Vagina (tissue), 2 donors: ENCODE results near the gene CYP27C1. TPM values are rescaled to one million over a fixed set of nuclear protein-coding genes. Genes with fewer than 3 reads are reported as not detected.
A peak's percentile ranks its signal among the peaks of the same experiment; 100 is the strongest.
"Not testable (repeated sequence)": the region's sequence is repeated elsewhere in the genome, so short reads cannot be mapped to it uniquely, and the experiment has no call there.

ENCODE experiments used
- DNase-seq, 2 donors: peaks; one replicate each; pipeline ENCODE4 v3.0.0-alpha.2; 2017; ENCODE audit errors: extremely low spot score in 2 of 2
- H3K27ac ChIP-seq: fragments of 200-600 bp; sonication (generic); one replicate; pipeline ENCODE4 v1.5.1; 2019
- H3K27me3 ChIP-seq: fragments of 200-600 bp; sonication (generic); one replicate; pipeline ENCODE4 v1.5.1; 2019
- H3K36me3 ChIP-seq, 2 donors: fragments of 200-600 bp; sonication (generic); one replicate each; pipeline ENCODE4 v1.5.1; 2017 to 2019
- H3K4me1 ChIP-seq: fragments of 200-600 bp; sonication (generic); one replicate; pipeline ENCODE4 v1.5.1; 2019
- H3K4me3 ChIP-seq, 2 donors: fragments of 200-600 bp; sonication (generic); 1 replicate in 1 of 2; 2 replicates in 1 of 2; pipeline ENCODE4 v1.5.1; 2016 to 2019
- H3K9me3 ChIP-seq: fragments of 200-600 bp; sonication (generic); one replicate; pipeline ENCODE4 v1.5.1; 2019
- POLR2A ChIP-seq, 2 donors: fragments of 450-650 bp; IDR thresholded peaks; one replicate each; pipeline ENCODE4 v1.6.1; 2017; ENCODE audit warnings: antibody characterized with exemption in 2 of 2, mild to moderate bottlenecking in 2 of 2, moderate library complexity in 2 of 2
- POLR2AphosphoS5 ChIP-seq, 2 donors: sonication (generic); formaldehyde crosslinking; IDR thresholded peaks; one replicate each; pipeline ENCODE4 v1.9.0; 2017; ENCODE audit warnings: antibody characterized with exemption in 2 of 2, mild to moderate bottlenecking in 2 of 2, low read depth in 1 of 2; ENCODE audit not compliant: insufficient read depth in 1 of 2
- intact Hi-C: fragments of 100-400 bp; cut with DNase I; formaldehyde crosslinking; loops from one replicate; pipeline ENCODE4 v1.15.1; 2023
- total RNA-seq: library from RNA; depleted of rRNA; stranded (reverse); fragments of >200 nt; gene quantifications from one replicate; pipeline ENCODE4 v1.2.3, GENCODE V29; 2016
- TF ChIP-seq, protein P1 (sequence below), 3 experiments: fragments of 450-650 bp in 2 of 3; fragments of 200-600 bp in 1 of 3; sonication (generic) in 1 of 3; IDR thresholded peaks; one replicate each; pipeline ENCODE4 v1.5.1; 2017 to 2019; ENCODE audit warnings: antibody characterized with exemption in 3 of 3, mild to moderate bottlenecking in 2 of 3, moderate library complexity in 2 of 3

Gene CYP27C1
- total RNA-seq, 1 donor from 2014 or later: 3.2 TPM

GRCh38 chr2:127164761-127165538 lies 55.1 kb downstream of the CYP27C1 start:
- Histone ChIP-seq H3K4me1 (peaks cover 12% of the 10 kb centered on the region), H3K36me3 (no peaks in the 10 kb centered on the region), H3K27me3 (no peaks in the 10 kb centered on the region), H3K27ac (no peak overlapping the region), H3K4me3 (no peak overlapping the region), H3K9me3 (no peaks in the 10 kb centered on the region)
- TF ChIP-seq, protein P1, sequence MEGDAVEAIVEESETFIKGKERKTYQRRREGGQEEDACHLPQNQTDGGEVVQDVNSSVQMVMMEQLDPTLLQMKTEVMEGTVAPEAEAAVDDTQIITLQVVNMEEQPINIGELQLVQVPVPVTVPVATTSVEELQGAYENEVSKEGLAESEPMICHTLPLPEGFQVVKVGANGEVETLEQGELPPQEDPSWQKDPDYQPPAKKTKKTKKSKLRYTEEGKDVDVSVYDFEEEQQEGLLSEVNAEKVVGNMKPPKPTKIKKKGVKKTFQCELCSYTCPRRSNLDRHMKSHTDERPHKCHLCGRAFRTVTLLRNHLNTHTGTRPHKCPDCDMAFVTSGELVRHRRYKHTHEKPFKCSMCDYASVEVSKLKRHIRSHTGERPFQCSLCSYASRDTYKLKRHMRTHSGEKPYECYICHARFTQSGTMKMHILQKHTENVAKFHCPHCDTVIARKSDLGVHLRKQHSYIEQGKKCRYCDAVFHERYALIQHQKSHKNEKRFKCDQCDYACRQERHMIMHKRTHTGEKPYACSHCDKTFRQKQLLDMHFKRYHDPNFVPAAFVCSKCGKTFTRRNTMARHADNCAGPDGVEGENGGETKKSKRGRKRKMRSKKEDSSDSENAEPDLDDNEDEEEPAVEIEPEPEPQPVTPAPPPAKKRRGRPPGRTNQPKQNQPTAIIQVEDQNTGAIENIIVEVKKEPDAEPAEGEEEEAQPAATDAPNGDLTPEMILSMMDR (IDR thresholded peaks at IDR 0.05): no peak
- TF ChIP-seq POLR2AphosphoS5 (IDR thresholded peaks at IDR 0.05; ENCODE audit: insufficient read depth in 1 of 2, low read depth in 1 of 2) (no peak), POLR2A (IDR thresholded peaks at IDR 0.05) (no peak)
- intact Hi-C loops: no loop called here
- DNase-seq: peak; percentile 67 to 82

DNA sequence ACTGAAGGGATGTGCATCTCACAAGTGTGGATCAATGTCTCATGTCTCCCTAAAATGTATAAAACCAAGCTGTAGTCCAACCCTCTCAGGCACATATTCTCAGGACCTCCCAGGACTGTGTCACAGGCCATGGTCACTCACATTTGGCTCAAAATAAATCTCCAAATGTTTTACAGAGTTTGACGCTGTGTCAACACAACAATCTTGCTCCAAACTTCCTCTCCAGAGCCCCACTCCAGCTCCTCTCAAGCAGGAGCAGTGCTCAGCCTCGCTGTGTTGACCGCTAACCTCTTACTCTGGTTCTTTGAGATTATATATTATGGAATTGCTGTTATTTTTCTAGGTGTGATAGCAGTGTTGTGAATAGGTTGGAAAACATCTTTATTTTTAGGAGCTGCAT lies 56.2 kb downstream of the CYP27C1 start:
- TF ChIP-seq, protein P1 (IDR thresholded peaks at IDR 0.05): no peak
- no peak for TF ChIP-seq POLR2A (IDR thresholded peaks at IDR 0.05)
- TF ChIP-seq POLR2AphosphoS5 (IDR thresholded peaks at IDR 0.05; ENCODE audit: insufficient read depth in 1 of 2, low read depth in 1 of 2): no peak

DNA sequence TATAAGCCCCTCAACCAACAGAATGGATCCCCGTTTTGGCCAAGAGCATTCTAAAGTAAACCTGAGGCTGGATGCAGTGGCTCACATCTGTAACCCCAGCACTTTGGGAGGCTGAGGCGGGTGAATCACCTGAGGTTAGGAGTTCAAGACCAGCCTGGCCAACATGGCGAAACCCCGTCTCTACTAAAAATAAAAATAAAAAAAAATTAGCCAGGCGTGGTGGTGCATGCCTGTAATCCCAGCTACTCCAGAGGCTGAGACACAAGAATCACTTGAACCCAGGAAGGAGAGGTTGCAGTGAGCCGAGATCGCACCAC lies 57.1 kb downstream of the CYP27C1 start:
- H3K27ac ChIP-seq, intact Hi-C loops: not testable (repeated sequence)

More for the DNA sequence above, 56.2 kb downstream of the CYP27C1 start:
- Histone ChIP-seq H3K27ac (no peak overlapping the region), H3K36me3 (no peaks in the 10 kb centered on the region), H3K27me3 (no peaks in the 10 kb centered on the region), H3K9me3 (no peaks in the 10 kb centered on the region), H3K4me1 (peaks cover 12% of the 10 kb centered on the region), H3K4me3 (no peak overlapping the region)
- peak in 1 of 2 donors; percentile 61 for DNase-seq
- intact Hi-C loops: no loop called here

GRCh38 chr2:127162261-127163089 lies 57.6 kb downstream of the CYP27C1 start:
- no peaks in the 10 kb centered on the region for H3K27me3 ChIP-seq
- TF ChIP-seq, protein P1 (IDR thresholded peaks at IDR 0.05): no peak
- no peak for TF ChIP-seq POLR2AphosphoS5 (IDR thresholded peaks at IDR 0.05; ENCODE audit: insufficient read depth in 1 of 2, low read depth in 1 of 2)
- no peak for TF ChIP-seq POLR2A (IDR thresholded peaks at IDR 0.05)
- no peak overlapping the region for H3K27ac ChIP-seq
- no peaks in the 10 kb centered on the region for H3K9me3 ChIP-seq
- H3K4me1 ChIP-seq: peaks cover 12% of the 10 kb centered on the region
- no peaks in the 10 kb centered on the region for H3K36me3 ChIP-seq
- no peak overlapping the region for H3K4me3 ChIP-seq
- DNase-seq: peak in 1 of 2 donors; percentile 85
- intact Hi-C loops: no loop called here

More for the DNA sequence above, 57.1 kb downstream of the CYP27C1 start:
- not testable (repeated sequence) for DNase-seq, H3K36me3 ChIP-seq, H3K4me3 ChIP-seq, H3K9me3 ChIP-seq, H3K27me3 ChIP-seq
- H3K4me1 ChIP-seq: peaks cover 12% of the 10 kb centered on the region

- Histone ChIP-seq H3K4me3 (no peak overlapping the region), H3K9me3 (no peaks in the 10 kb centered on the region), H3K27ac (no peak overlapping the region), H3K36me3 (no peaks in the 10 kb centered on the region), H3K4me1 (peaks cover 12% of the 10 kb centered on the region), H3K27me3 (no peaks in the 10 kb centered on the region)
- DNase-seq: peak in 1 of 2 donors; percentile 34
- TF ChIP-seq, protein P1 (IDR thresholded peaks at IDR 0.05): no peak
- TF ChIP-seq POLR2AphosphoS5 (IDR thresholded peaks at IDR 0.05; ENCODE audit: insufficient read depth in 1 of 2, low read depth in 1 of 2) (no peak), POLR2A (IDR thresholded peaks at IDR 0.05) (no peak)
- intact Hi-C loops: no loop called here
Observed at GRCh38 chr2:127161176-127162136, 58.6 kb downstream of the CYP27C1 start.
